Measurements from ENCODE around the gene CETN1. TPM values are rescaled to one million over a fixed set of nuclear protein-coding genes. Genes with fewer than 3 reads are reported as not detected.

CETN1 gene
- total and polyA plus RNA-seq, 2 donors (not counting 1 experiment from before 2014, with no cell fraction given): not detected

Other genes starting within 250 kb of the CETN1 start
- gene COLEC12, start 79.7 kb upstream of the CETN1 start, total RNA-seq: not detected in 2 replicates
- not detected in 2 replicates for gene COLEC12, start 79.7 kb upstream of the CETN1 start, polyA plus RNA-seq
- not detected in 2 replicates for gene CLUL1, start 16.6 kb downstream of the CETN1 start, total RNA-seq
- not detected in 2 replicates for gene CLUL1, start 16.6 kb downstream of the CETN1 start, polyA plus RNA-seq
- 0.34 and 0.49 TPM in 2 replicates for gene TYMS, start 77.3 kb downstream of the CETN1 start, total RNA-seq
- 1.1 and 1.3 TPM in 2 replicates for gene TYMS, start 77.3 kb downstream of the CETN1 start, polyA plus RNA-seq
- gene ENOSF1, start 132.2 kb downstream of the CETN1 start, total RNA-seq: 32.7 and 34.8 TPM in 2 replicates
- gene ENOSF1, start 132.2 kb downstream of the CETN1 start, polyA plus RNA-seq: 2.2 and 8.0 TPM in 2 replicates
- 0.30 and 0.51 TPM in 2 replicates for gene YES1, start 231.9 kb downstream of the CETN1 start, total RNA-seq
- gene YES1, start 231.9 kb downstream of the CETN1 start, polyA plus RNA-seq: 0.07 TPM in 1 of 2 replicates, not detected in the other